ENCODE data around the gene MTARC2.

Gene MTARC2

DNA sequence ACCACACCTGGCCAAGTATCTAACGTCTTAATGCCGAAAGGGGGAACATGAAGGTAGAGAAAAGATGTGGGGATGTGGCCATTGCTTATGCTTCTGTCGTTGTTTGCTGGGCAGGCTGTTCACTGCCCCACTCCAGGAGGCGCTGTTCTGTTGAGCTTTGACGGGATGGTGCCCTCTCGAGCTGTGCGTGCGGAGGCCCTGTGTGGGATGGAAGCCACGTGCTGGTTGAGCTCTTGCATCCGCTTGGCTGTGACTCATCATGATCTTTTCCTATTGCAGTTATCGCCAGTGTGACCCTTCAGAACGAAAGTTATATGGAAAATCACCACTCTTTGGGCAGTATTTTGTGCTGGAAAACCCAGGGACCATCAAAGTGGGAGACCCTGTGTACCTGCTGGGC is 64.9 kb downstream of the MTARC2 start:
- H3F3A ChIP-seq (ENCODE audit: insufficient read depth), result no peaks in the 10 kb centered on the region
- TF ChIP-seq, protein P1, sequence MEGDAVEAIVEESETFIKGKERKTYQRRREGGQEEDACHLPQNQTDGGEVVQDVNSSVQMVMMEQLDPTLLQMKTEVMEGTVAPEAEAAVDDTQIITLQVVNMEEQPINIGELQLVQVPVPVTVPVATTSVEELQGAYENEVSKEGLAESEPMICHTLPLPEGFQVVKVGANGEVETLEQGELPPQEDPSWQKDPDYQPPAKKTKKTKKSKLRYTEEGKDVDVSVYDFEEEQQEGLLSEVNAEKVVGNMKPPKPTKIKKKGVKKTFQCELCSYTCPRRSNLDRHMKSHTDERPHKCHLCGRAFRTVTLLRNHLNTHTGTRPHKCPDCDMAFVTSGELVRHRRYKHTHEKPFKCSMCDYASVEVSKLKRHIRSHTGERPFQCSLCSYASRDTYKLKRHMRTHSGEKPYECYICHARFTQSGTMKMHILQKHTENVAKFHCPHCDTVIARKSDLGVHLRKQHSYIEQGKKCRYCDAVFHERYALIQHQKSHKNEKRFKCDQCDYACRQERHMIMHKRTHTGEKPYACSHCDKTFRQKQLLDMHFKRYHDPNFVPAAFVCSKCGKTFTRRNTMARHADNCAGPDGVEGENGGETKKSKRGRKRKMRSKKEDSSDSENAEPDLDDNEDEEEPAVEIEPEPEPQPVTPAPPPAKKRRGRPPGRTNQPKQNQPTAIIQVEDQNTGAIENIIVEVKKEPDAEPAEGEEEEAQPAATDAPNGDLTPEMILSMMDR (IDR thresholded peaks at IDR 0.05; ENCODE audit: insufficient read depth, low read length, poor library complexity, severe bottlenecking), result no peak
- TF ChIP-seq EZH2phosphoT487 (conservative IDR thresholded peaks at IDR 0.05; ENCODE audit: low read length), result no peak

DNA sequence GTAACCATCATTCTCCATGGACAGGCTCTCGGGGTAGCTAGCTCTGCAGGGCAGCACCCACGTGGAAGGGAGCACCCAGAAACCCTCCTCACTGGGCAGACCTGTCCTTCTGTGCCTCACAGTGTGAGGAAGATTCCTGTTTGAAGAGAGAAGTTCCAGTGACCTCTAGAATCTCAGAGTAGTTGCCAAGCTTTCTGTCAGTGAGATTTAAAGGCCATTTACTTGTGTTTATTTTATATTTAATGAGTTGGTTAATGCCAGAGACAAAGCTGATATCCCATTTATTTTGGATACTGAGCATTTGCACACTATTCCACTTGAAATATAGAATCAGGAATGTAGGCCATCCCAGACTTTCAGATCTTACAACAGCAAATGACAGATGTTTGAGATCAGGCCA is 67.3 kb downstream of the MTARC2 start:
- Histone ChIP-seq H3K27ac (ENCODE audit: low read depth, low read length) (no peak overlapping the region), H3K9me2 (replicated peaks; ENCODE audit: insufficient read depth, low read length) (no peaks in the 10 kb centered on the region), H3K4me3 (ENCODE audit: insufficient read depth, low read length, poor library complexity, severe bottlenecking) (no peak overlapping the region), H4K20me1 (ENCODE audit: low read depth, low read length) (no peaks in the 10 kb centered on the region), H2AFZ (ENCODE audit: low read depth, low read length, severe bottlenecking) (no peak overlapping the region), H3F3A (ENCODE audit: insufficient read depth) (no peaks in the 10 kb centered on the region), H3K79me2 (ENCODE audit: insufficient read depth, low read length) (no peaks in the 10 kb centered on the region), H3K36me3 (ENCODE audit: low read length) (no peaks in the 10 kb centered on the region), H3K4me2 (ENCODE audit: low read depth, low read length, poor library complexity, severe bottlenecking) (no peak overlapping the region), H3K9ac (ENCODE audit: low read length) (no peak overlapping the region), H3K27me3 (ENCODE audit: low read length) (no peaks in the 10 kb centered on the region), H3K9me3 (ENCODE audit: insufficient read depth, low read length) (no peaks in the 10 kb centered on the region)
- TF ChIP-seq EZH2phosphoT487 (conservative IDR thresholded peaks at IDR 0.05; ENCODE audit: low read length), result no peak
- TF ChIP-seq, protein P1 (IDR thresholded peaks at IDR 0.05; ENCODE audit: insufficient read depth, low read length, poor library complexity, severe bottlenecking), result no peak

More for the DNA sequence above, 64.9 kb downstream of the MTARC2 start:
- Histone ChIP-seq H3K9me3 (ENCODE audit: insufficient read depth, low read length) (no peaks in the 10 kb centered on the region), H3K79me2 (ENCODE audit: insufficient read depth, low read length) (no peaks in the 10 kb centered on the region), H3K9me2 (replicated peaks; ENCODE audit: insufficient read depth, low read length) (no peaks in the 10 kb centered on the region), H3K27ac (ENCODE audit: low read depth, low read length) (no peak overlapping the region), H3K4me2 (ENCODE audit: low read depth, low read length, poor library complexity, severe bottlenecking) (no peak overlapping the region), H3K27me3 (ENCODE audit: low read length) (no peaks in the 10 kb centered on the region), H2AFZ (ENCODE audit: low read depth, low read length, severe bottlenecking) (no peak overlapping the region), H3K4me3 (ENCODE audit: insufficient read depth, low read length, poor library complexity, severe bottlenecking) (no peak overlapping the region), H3K9ac (ENCODE audit: low read length) (no peak overlapping the region), H3K36me3 (ENCODE audit: low read length) (no peaks in the 10 kb centered on the region), H4K20me1 (ENCODE audit: low read depth, low read length) (no peaks in the 10 kb centered on the region)

DNA sequence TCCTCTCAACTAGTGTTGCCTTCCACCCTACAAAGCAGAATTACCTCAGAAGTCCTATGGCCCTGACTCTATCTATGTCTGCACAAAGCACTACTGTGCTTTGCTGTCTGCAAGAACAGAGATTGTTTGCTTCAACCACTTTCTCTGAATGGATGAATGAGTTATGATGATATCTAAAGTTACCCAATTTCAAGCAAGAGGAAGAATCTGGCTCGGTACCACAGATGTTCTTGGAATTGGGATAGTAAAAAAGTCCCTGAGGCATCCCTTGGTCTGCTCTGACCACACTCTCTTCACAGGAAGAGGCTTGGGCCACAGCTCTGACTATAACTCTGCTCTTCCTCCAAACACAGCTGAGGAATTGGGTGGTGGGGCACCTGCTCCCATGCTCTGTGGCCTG is 69.8 kb downstream of the MTARC2 start:
- TF ChIP-seq EZH2phosphoT487 (conservative IDR thresholded peaks at IDR 0.05; ENCODE audit: low read length), result no peak
- TF ChIP-seq, protein P1 (IDR thresholded peaks at IDR 0.05; ENCODE audit: insufficient read depth, low read length, poor library complexity, severe bottlenecking), result no peak
- Histone ChIP-seq H3K27ac (ENCODE audit: low read depth, low read length) (no peak overlapping the region), H3F3A (ENCODE audit: insufficient read depth) (no peaks in the 10 kb centered on the region), H3K9me2 (replicated peaks; ENCODE audit: insufficient read depth, low read length) (no peaks in the 10 kb centered on the region; the same call in 1 of the 2 replicates), H3K4me3 (ENCODE audit: insufficient read depth, low read length, poor library complexity, severe bottlenecking) (no peak overlapping the region), H3K9me3 (ENCODE audit: insufficient read depth, low read length) (no peaks in the 10 kb centered on the region), H3K9ac (ENCODE audit: low read length) (no peak overlapping the region), H3K79me2 (ENCODE audit: insufficient read depth, low read length) (no peaks in the 10 kb centered on the region), H3K36me3 (ENCODE audit: low read length) (no peaks in the 10 kb centered on the region), H3K27me3 (ENCODE audit: low read length) (no peaks in the 10 kb centered on the region), H2AFZ (ENCODE audit: low read depth, low read length, severe bottlenecking) (no peak overlapping the region), H4K20me1 (ENCODE audit: low read depth, low read length) (no peaks in the 10 kb centered on the region), H3K4me2 (ENCODE audit: low read depth, low read length, poor library complexity, severe bottlenecking) (no peak overlapping the region)
